OCI-LY3 (cell line): Measurements from ENCODE around the gene TENT4B.

Experiments
- EZH2phosphoT487 ChIP-seq: fragments of 200-600 bp; shearing (Covaris generic); IDR thresholded peaks from 2 replicates; pipeline ENCODE4 v1.6.1; 2018; ENCODE audit warnings: antibody characterized with exemption, mixed run types, low read depth
- TF ChIP-seq, protein P1 (sequence below): fragments of 200-600, 300-600 bp; sonication (generic); IDR thresholded peaks from 2 replicates; pipeline ENCODE4 v1.5.1; 2014; ENCODE audit warnings: antibody characterized with exemption, low read length, low read depth

DNA sequence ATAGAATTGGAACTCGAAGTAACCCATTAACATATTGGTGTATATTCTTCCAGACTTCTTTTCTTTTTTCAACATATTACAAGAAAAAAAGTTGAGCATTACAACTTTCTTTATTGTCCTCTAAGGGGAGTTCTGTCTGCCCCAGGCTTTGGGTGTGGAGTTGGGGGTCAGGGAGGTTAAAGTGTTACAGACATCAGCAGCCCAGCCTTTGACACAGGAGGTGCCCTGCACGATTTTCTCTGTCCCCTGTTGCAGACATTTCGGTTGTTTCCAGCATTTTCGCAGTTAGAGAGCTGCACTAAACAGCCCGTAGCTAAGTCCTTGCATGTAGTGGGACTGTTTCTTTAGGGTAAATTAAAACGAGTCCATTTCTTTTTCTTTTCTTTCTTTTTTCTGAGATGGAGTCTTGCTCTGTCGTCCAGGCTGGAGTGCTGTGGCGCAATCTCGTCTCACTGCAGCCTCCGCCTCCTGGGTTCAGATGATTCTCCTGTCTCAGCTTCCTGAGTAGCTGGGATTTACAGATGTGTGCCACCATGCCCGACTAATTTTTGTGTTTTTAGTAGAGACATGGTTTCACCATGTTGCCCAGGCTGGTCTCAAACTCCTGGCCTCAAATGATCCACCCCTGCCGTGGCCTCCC lies 99.9 kb downstream of the TENT4B start:
- no peak for TF ChIP-seq EZH2phosphoT487
- TF ChIP-seq, protein P1, sequence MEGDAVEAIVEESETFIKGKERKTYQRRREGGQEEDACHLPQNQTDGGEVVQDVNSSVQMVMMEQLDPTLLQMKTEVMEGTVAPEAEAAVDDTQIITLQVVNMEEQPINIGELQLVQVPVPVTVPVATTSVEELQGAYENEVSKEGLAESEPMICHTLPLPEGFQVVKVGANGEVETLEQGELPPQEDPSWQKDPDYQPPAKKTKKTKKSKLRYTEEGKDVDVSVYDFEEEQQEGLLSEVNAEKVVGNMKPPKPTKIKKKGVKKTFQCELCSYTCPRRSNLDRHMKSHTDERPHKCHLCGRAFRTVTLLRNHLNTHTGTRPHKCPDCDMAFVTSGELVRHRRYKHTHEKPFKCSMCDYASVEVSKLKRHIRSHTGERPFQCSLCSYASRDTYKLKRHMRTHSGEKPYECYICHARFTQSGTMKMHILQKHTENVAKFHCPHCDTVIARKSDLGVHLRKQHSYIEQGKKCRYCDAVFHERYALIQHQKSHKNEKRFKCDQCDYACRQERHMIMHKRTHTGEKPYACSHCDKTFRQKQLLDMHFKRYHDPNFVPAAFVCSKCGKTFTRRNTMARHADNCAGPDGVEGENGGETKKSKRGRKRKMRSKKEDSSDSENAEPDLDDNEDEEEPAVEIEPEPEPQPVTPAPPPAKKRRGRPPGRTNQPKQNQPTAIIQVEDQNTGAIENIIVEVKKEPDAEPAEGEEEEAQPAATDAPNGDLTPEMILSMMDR = no peak
